A673 (cell line): ENCODE data around the gene SGMS1.

Source experiments
- CTCF ChIP-seq: fragments of 300-800, 200-600 bp; sonication (generic); conservative IDR thresholded peaks from 2 replicates; pipeline ENCODE4 v1.5.1; 2017; ENCODE audit warnings: low read depth, mild to moderate bottlenecking, antibody characterized with exemption, low read length, moderate library complexity, mixed read lengths
- EZH2 ChIP-seq: fragments of 200-600 bp; sonication (generic); IDR thresholded peaks from 2 replicates; pipeline ENCODE4 v1.6.1; 2017; ENCODE audit warnings: borderline replicate concordance, low read depth, mild to moderate bottlenecking, mixed read lengths, antibody characterized with exemption, low read length; ENCODE audit not compliant: poor library complexity, severe bottlenecking

DNA sequence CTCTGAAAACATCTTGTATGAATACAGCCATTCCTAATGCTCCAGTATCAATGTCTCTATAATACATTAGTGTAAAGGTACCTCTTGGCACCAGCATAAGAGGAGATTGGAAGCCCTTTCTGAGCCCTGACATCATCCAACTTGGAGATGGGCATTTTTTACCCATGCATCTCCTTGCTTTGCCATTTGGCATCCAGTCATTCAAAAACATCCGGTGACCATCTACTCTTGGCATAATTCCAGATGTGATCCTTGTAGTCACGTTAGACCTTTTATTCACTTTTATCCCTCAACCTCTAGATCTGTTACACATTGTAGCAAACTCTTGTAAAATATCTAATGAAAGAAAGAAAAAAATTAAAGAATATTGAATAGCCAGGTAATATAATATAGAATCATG, 17.9 kb upstream of the SGMS1 start:
- no peak for TF ChIP-seq CTCF
- no peak for TF ChIP-seq EZH2
